Stimulated activated CD8-positive, alpha-beta memory T cell treated with anti-CD3 and anti-CD28 coated beads, Interleukin-12 subunit alpha, Interleukin-12 subunit beta, amount 100 ng/mL, for 24 hours (primary cell): ENCODE data around the gene DENND4B.

ENCODE experiments used
- DNase-seq: peaks from one replicate; pipeline ENCODE4 v3.0.0-alpha.2; 2020; ENCODE audit errors: extremely low read depth

Gene DENND4B

DNA sequence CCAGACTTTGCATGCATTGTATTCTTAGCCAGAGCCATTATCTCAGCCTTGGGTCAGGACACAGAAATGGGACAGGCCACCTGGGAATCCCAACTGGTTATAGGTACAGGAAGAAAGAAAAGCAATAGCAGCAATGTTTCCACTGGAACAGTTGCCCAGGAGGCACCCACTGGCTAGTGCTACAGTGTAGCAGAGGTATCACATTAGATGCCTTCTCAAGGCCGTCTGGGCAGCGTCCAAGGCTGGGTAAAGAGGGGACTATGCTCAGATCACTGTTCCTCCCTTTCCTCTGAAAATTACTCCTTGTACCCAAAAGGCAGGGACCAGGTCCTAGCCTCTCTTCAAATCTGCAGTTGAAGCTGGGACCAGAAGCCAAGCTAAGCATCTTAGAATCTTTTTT is 23.8 kb upstream of the DENND4B start:
- no peak for DNase-seq

DNA sequence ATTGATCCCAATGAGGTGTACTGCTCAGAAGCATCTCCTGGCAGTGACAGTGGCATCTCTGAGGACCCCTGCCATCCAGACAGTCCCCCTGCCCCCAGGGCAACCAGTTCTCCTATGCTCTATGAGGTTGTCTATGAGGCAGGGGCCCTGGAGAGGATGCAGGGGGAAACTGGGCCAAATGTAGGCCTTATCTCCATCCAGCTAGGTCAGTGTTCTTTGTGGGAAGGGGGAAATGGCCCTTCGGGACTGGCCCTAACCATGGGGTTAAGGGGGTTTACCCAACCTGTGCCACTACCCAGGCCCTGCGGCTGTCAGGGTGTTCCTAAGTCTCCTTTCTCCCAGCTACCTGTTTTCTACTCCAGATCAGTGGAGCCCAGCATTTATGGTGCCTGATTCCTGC is 22.5 kb upstream of the DENND4B start:
- DNase-seq = no peak

DNA sequence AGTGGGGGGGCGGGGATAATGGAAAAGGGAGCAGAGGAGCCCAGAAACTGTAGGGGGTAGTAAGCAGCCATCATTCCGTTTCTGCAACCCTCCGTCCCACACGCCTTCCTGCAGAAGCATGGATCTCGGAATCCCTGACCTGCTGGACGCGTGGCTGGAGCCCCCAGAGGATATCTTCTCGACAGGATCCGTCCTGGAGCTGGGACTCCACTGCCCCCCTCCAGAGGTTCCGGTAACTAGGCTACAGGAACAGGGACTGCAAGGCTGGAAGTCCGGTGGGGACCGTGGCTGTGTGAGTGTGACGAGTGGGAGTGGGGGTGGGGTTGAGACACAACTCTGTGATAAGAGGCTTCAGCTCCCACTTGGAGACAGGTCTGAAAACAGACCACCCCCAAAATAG is 21.9 kb upstream of the DENND4B start:
- DNase-seq = no peak

DNA sequence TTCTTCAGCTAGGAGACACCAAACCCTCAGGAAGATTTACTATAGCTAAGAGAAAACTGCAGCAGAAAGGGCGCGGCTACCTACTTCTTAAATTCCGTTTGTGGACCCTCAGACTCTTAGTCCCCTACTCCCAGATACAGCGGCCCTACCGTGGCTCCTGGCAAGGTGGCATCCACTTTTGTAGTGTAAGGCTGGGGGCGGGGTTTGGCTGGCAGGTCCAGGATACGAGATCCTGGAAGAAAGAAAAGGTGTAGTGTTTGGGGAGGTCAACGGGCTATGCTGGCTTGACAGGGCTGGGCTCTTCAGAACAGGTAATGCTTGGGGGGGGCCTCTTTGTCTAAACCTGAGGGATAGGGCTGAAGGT is 21.5 kb upstream of the DENND4B start:
- DNase-seq = no peak

DNA sequence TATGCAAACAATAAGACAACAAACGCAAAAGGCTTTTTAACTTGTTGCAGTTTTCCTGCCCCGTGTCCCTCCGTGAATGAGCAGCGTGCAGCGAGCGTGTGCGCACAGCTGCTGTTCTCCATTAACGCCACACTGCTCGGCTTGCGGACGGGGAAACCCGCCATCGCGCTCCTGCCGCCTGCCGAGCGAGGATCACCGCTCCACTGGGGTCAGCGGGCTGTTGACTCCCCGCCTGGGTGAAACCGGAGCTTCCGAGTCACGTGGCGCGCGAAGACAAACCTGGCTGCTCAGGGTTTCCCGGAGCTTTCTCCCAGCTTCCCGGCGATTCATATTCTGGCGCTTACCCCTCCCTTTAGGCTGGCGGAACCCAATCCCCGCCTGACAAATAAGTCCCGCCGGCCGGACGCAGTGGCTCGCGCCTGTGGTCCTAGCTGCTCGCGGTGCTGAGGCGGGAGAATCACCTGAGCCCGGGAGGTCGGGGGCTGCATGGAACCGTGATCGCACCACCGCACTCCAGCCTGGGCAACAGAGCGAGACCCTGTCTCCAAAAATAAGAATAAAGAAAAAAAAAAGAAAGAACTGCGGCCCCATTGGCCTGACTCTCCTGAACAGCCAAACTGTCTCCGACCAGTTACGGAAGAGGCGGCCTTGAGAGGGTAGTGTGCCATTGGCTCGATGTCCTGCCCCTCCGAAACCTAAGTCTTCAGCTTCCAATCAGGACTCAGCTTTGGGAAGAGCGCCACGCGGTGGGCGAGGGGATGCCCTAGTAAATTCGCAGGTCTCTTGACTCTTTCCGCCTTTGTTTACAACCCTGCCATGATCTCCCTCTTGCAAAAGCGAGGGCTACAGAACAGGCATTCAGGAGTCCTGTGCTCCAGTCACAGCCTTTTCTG is 20.8 kb upstream of the DENND4B start, which contains the start of gene CREB3L4:
Gene CREB3L4, plus strand, starts transcription at position 796 of the 893 bp plus-strand sequence. CDS start 624 bp downstream, outside the sequence.
- DNase-seq = no peak

DNA sequence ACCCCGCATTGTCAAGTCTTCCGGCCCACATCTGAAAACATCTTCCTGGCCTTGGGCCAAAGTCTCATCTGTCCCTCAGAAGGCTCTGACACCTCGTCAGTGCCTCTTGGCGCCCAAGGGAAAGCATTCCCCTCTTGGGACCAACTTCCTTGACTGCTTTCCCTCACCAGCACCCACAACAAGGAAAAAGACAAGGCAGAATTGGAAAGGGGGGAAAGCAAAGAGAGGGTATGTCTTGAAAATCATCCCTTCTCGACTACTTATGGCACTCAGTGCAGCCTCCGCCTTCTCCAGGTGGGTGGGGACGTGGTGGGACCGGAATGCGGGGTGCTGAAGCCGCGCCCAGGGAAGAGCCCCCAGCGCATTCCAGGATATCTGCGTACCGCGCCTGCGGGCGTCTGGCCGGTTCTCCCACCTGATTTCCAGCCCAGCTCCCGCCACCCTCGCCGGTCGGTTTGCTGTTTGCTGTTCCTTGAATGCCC is 17.4 kb upstream of the DENND4B start:
- DNase-seq = no peak

DNA sequence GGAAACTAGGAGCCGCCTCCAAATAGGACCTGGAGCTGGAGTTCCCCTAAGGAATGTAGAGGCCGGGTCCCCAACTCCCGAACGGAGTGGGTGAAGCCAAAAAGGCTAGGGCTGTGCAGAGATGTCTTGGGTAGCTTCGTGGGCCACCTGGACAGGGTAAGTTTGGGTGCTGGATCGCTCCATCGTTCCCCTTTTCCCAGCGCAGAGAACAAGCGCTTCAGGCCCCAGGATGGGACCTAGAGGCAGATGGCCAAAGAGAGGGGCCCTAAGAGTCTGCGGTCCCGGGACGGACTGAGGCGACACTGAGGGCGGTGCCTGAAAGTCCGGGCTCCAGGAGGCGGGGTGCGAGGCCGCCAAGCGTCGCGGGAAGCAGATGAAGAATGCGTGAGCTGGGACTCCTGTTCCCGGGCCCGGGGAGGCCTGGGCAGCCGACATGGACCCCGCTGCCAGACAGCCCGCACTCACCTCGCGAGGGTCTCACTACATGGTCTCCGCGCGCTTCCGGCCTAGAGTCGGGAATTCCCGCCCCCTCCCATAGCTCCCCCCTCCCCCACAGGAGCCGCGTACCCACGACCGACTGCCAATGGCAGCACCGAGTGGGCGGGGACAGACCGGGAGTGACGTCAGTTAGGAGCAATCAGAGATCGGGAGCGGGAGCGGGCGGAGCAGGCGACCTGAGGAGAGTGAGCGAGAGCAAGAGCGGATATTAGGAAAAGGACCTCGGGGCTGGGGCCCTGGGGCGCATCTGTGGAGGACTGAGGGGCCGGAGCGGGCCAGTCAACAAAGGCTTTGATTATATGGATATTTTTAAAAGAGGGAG is 16.7 kb upstream of the DENND4B start, which contains the start of gene SLC39A1:
Gene SLC39A1, minus strand, starts transcription at position 508 of the 820 bp plus-strand sequence. CDS start 822 bp downstream, outside the sequence.
- DNase-seq = peak; percentile 94

DNA sequence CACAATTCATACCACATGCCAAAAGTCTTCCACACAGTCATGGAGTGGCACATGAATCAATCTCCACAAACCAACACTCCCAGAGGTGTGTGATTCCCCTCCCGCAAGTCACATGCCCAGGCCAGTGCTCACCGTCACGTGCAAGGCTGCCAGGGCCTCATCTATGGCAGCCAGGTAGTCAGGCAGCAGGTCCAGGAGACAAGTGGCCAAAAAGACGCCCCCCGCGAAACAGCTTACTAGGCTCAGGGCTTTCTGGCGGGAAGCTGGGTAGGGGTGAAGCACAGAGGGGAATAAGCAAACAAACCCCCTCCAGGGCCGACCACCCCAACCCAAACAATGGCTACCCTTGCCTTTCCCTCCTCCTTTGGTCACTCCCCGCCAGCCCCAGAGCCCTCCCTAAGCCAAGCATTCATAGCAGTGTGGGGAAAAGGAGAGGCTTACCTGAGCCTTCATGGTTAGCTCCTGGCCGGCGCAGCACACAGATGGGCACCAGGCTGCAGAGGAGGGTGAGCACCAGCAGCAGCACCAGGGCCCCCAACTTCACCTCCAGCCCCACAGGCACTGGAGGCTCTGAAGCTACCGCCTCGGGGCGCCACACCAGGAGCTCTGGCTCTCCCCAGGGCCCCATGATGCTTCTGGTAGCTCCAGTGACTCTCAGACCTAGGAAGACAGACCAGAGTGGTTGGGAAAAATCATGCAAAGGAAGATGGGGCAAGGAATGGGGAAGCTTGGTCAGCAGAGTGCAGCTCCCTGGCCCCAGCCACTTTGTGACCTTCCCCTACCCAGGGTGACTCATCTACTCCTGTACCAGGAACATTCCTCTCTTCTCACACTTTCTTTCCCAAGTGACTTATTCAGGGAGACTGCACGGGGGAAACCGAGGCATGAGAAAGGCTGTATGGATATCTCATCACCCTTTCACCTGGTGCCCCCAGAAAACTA is 15.8 kb upstream of the DENND4B start:
- DNase-seq = no peak

DNA sequence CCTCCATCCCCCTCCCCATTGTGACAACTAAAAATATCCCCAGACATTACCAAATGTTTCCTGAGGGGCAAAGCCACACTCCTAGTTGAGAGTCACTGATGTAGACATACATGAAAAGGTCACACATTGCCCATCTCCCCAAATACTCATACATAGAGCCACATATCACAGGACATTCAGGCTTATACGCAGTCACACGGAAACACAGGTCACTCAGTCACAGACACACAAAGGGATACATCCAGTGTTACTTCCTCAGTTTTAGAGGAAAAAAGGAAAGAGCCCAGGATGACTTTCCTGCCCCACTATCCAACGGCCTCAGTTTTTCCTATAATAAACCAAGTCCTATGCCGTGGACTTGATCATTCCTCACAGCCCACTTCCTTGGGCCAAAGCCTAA is 14.9 kb upstream of the DENND4B start:
- DNase-seq = no peak

DNA sequence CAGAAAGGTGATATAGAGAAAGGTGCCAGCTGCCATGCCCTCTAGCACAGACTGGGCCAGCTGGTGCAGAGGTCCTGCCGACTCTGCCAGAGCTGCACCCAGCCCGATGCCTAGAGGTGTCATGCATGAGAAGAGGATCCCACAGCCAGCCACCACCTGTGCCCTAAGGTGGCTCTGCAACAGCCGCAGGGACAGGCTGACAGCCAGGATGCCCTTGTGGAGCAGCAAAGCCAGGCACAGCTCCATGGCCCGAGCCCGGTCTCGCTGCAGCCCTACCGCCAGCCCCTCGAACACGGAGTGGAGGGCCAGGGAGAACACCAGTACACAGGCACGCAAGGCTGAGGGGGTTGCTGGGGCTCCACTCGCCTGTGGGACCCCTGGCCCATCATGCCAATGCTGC is 13.7 kb upstream of the DENND4B start:
- no peak for DNase-seq

DNA sequence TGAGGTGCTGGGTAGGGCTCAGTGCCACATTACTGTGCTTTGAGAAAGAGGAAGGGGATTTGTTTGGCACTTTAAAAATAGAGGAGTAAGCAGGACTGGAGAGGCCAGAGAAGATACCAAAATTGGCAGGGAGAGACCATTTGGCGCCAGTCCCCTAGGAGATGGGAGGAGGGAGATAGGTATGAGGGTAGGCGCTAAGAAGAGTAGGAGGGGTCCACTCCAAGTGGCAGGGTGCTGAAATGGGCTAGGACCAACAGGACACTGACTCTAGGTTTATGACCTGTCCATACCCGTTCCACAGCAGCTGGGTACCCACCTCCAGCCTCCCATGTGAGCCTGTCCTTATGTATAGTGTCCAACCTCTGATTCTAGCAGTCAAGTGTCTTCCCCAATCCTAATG is 12.9 kb upstream of the DENND4B start:
- DNase-seq = no peak

DNA sequence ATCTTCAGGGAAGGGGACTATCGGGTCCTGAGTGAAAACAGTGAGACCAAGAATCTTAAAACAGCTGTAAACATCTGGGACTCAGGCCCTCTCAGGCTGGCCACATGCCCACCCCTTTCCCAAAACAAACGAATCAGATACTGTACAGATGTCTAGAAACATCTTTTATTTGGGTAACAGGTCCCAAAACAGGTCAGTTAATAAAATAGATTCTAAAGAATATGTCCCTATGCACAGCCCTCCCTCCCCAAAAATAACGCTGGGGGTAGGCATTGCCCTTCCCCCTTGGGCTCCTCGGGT is 12.4 kb upstream of the DENND4B start:
- no peak for DNase-seq

DNA sequence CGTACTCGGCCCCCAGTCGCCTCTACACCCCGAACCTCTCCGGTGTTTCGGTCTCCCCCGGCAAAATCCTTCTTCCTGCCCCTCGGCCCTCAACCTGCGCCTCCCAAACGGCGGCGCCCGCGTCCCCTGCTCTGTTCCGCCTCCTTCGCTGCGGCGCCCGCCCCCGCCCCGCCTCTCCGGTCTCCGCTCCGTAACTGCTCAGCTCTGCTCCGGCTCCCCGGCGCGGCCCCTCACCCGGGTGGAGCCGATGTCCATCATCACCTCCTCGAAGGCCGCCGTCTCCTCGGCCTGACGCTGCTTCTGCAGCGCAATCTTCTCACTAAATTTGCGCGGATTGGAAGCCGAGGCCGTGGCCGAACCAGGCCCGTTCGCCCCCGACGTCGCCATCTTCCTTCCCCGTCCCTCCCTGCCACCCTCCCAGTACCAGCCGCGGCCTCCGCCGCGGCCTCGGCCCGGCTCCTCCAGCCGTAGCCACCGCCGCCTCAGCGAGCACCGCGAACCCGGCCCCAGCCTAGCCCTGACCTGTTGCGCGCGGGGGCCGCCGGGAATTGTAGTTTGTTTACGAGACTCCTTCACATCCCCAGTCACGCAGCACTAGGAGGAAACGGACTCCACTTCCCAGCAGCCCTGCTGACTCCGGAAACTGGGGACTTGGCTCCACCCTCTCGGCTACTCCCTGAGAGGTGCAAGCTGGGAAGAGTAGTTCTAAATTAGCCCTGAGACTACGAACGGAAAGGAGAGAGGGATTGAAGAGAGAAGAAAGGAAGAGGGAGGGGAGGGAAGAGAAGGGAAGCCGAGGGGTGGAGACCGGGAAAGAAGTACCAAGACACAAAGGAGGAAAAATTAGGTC is 11.8 kb upstream of the DENND4B start, which contains the start of gene CRTC2:
Gene CRTC2, minus strand, starts transcription at position 502 of the 850 bp plus-strand sequence. Its CDS starts 115 bp downstream, at position 387.
- peak; percentile 94 for DNase-seq

DNA sequence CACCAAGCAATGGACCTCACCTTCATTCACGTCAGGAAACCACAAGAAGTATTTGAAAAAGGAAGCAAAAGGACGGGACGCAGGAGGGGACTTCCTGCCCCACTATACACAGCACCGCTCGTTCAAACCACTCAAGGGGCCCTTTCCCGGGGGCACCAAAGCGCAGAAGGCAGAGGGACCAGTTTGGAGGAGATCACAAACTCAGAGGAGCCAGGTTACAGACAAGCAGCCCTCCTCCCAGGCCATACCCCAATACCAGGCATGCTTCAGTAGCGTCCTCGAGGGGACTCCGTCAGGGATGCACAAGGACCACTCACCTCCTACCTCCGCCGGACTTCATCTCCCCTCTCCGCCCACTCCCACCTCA is 11.2 kb upstream of the DENND4B start:
- DNase-seq = no peak

DNA sequence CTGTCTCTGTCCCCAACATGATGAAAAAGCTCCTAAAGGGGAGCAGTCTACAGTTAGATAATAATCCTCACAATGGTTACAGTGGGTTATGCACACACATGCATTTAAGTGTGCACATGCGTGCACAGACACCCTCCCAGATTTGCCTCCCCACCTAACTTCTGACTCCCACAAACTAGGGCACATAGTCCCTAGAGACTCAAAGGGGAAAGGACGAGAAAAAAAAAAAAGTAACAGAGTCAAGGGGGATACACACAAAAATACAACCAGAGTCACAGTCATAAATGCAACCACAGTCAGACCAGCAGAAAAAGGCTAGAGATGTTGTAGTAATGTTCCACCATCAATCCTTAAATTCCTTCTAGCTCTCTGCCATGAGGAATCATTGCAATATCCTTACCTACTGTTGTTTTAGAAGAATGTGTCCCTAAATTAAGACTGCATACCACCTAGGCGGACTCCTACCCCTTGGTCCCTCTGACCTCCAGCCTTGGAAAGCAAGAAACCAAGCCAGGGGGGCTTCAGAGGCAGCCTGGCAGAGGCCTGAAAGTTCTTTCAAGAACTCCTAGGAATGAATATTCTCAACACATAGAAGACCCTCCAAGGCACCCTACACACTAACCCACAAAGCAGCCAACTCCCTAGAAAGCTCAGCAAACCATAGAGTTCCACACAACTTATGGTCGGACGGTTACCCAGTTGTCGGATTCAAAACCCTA is 10.6 kb upstream of the DENND4B start:
- DNase-seq = no peak

DNA sequence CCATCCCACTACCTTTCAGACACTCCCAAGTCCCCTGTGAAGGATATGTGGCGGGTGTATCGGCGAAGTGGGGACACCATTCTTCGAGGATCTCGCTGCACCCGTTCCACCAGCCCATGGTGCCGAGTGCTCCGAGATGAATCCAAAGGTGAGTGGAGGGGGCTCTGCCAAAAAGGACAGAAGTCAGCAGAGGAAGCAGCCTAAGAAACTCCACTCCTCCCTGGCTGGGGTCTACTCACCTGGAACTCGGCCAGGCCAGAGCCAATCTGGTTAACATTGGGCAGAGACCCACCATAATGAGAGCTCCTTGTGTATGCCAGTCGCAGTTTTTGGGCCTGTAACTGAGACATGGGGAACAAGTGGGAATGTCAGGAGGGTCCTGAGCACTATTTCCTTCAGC is 8.3 kb upstream of the DENND4B start:
- no peak for DNase-seq

DNA sequence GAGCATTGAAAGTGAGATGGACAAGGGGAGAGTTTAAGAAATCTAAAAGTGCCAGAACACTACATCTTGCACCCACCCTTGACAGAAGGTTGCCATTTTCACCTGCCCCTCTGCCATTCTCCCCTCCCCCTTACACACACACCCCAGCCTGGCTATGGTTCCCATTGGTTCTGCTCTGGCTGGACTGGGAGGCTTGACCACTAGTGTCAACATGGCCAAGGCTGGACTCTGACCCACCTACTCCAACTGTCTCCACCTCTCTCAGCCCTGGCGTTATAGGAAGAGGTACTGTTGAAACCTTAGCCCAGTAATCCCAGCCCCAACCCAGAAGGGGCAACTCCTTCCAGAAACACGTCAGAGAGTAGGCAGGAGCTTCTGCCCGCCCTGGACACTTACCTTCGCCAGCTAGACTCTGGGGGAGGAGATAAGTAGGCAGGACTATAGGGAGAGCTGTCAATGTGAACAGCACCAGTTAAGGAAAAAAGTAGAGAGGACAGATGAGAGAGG is 7.4 kb upstream of the DENND4B start:
- no peak for DNase-seq

DNA sequence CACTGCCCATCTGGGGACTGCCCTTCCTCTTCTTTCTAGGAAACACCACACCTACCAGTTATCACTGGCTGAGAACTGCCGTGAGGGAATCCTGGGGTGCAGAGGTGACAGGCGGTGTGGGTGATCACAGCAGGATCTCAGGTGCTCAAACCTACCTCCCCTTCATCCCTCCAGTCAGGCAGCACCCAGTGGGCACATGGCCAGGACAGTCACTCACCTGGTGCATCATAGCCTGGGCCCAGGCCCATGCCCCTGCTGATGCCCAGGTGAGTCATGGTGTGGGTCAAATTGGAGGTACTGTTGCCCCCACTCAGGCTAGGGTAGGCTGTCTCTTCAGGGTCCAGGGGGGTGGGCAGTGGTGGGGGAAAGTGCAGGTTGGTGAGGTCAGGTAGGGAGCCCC is 5.3 kb upstream of the DENND4B start:
- DNase-seq = no peak

DNA sequence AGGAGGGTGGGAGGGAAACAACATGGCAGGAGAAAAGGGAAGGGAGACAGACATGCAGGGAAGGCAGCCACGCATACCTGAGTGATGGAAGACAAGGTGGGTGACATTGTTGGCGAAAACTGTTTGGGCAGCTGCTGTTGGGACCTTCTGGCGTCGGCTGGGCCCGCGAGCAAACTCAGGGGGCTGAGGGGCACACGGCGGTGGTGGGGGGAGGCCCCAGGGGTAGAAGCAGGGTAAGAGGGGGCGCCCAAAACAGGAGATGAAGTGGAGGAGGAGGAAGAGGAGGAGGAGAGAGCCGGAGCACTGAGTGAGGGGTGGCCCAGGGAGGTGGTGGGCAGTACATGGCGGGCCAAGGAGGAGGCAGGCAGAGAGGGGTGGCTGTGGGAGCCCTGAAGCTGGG is 4.7 kb upstream of the DENND4B start:
- no peak for DNase-seq
